Neural cell (in vitro differentiated cells): ENCODE measurements around the gene SNCA. TPM values are rescaled to one million over a fixed set of nuclear protein-coding genes. Genes with fewer than 3 reads are reported as not detected.

Experiments
- H2AFZ ChIP-seq: fragments of 200-600, 300-800 bp; sonication (generic), shearing (Covaris generic); 2 replicates; pipeline ENCODE4 v1.6.0; 2014; ENCODE audit warnings: low read depth, mild to moderate bottlenecking, antibody characterized with exemption, low read length, moderate library complexity
- H3F3A ChIP-seq: fragments of 200-600 bp; shearing (Covaris generic); 2 replicates; pipeline ENCODE4 v1.6.1; 2016; ENCODE audit warnings: mild to moderate bottlenecking, moderate library complexity, mixed read lengths, antibody characterized with exemption, low read length; ENCODE audit not compliant: insufficient read depth, poor library complexity, severe bottlenecking
- H3K27ac ChIP-seq: fragments of 200-600, 300-800 bp; sonication (generic), shearing (Covaris generic); 2 replicates; pipeline ENCODE4 v1.5.1; 2014; ENCODE audit warnings: mild to moderate bottlenecking, low read length, moderate library complexity
- H3K27me3 ChIP-seq: fragments of 300-800, 200-600 bp; sonication (generic), shearing (Covaris generic); 2 replicates; pipeline ENCODE4 v1.6.0; 2014; ENCODE audit warnings: mild to moderate bottlenecking, low read depth, low read length, moderate library complexity; ENCODE audit not compliant: insufficient read depth
- H3K36me3 ChIP-seq: fragments of 300-800, 200-600 bp; sonication (generic), shearing (Covaris generic); 2 replicates; pipeline ENCODE4 v1.5.1; 2014; ENCODE audit warnings: mild to moderate bottlenecking, antibody characterized with exemption, low read length, moderate library complexity; ENCODE audit not compliant: insufficient read depth
- H3K4me2 ChIP-seq: fragments of 300-800, 200-600 bp; sonication (generic), shearing (Covaris generic); 2 replicates; pipeline ENCODE4 v1.6.0; 2014; ENCODE audit warnings: mild to moderate bottlenecking, low read length
- H3K4me3 ChIP-seq: fragments of 300-800, 200-600 bp; sonication (generic), shearing (Covaris generic); 2 replicates; pipeline ENCODE4 v1.5.1; 2014; ENCODE audit warnings: mild to moderate bottlenecking, low read length, moderate library complexity
- H3K79me2 ChIP-seq: fragments of 200-600 bp; shearing (Covaris generic); replicated peaks from 2 replicates; pipeline ENCODE4 v1.6.0; 2014; ENCODE audit warnings: mild to moderate bottlenecking, low read length, moderate library complexity; ENCODE audit not compliant: insufficient read depth
- H3K9ac ChIP-seq: fragments of 300-800, 200-600 bp; sonication (generic), shearing (Covaris generic); 2 replicates; pipeline ENCODE4 v1.6.1; 2016; ENCODE audit warnings: mild to moderate bottlenecking, low read length, mixed read lengths
- H3K9me2 ChIP-seq: fragments of 200-600 bp; shearing (Covaris generic); 2 replicates; pipeline ENCODE4 v1.6.1; 2016; ENCODE audit warnings: mild to moderate bottlenecking, low read length, mixed read lengths; ENCODE audit not compliant: insufficient read depth
- H3K9me3 ChIP-seq: fragments of 200-600, 300-800 bp; sonication (generic), shearing (Covaris generic); 2 replicates; pipeline ENCODE4 v1.6.1; 2016; ENCODE audit warnings: mild to moderate bottlenecking, mixed run types, low read length, moderate library complexity, mixed read lengths
- H4K20me1 ChIP-seq: fragments of 200-600 bp; shearing (Covaris generic); 2 replicates; pipeline ENCODE4 v1.6.1; 2016; ENCODE audit warnings: mild to moderate bottlenecking, mixed run types; ENCODE audit not compliant: insufficient read depth
- EP300 ChIP-seq: fragments of 450-650 bp; conservative IDR thresholded peaks from 2 replicates; pipeline ENCODE4 v1.6.1; 2014; ENCODE audit warnings: antibody characterized with exemption, mild to moderate bottlenecking, moderate library complexity; ENCODE audit not compliant: poor library complexity, severe bottlenecking
- EZH2 ChIP-seq: fragments of 200-600, 300-800 bp; shearing (Covaris generic), sonication (generic); IDR thresholded peaks from 2 replicates; pipeline ENCODE4 v1.6.1; 2014; ENCODE audit warnings: antibody characterized with exemption, low read length, borderline replicate concordance, mild to moderate bottlenecking; ENCODE audit not compliant: insufficient read depth, poor library complexity, severe bottlenecking
- MXI1 ChIP-seq: fragments of 450-650 bp; conservative IDR thresholded peaks from 2 replicates; pipeline ENCODE4 v1.6.1; 2014; ENCODE audit warnings: antibody characterized with exemption, mild to moderate bottlenecking; ENCODE audit not compliant: poor library complexity, severe bottlenecking
- POLR2AphosphoS5 ChIP-seq: IDR thresholded peaks from 2 replicates; pipeline ENCODE4 v1.6.1; 2012
- RAD21 ChIP-seq: fragments of 450-650 bp; conservative IDR thresholded peaks from 2 replicates; pipeline ENCODE4 v1.6.1; 2014; ENCODE audit warnings: antibody characterized with exemption, mild to moderate bottlenecking, moderate library complexity
- SMC3 ChIP-seq: fragments of 450-650 bp; conservative IDR thresholded peaks from 2 replicates; pipeline ENCODE4 v1.6.1; 2014; ENCODE audit warnings: antibody characterized with exemption, mild to moderate bottlenecking, moderate library complexity; ENCODE audit not compliant: poor library complexity
- TAF1 ChIP-seq: IDR thresholded peaks from 2 replicates; pipeline ENCODE4 v1.6.1; 2012; ENCODE audit warnings: low read depth
- polyA plus RNA-seq: library from polyadenylated mRNA; depleted of rRNA; stranded (reverse); fragments of >200 nt; gene quantifications from 2 replicates; pipeline ENCODE4 v1.2.3, GENCODE V29; 2014
- TF ChIP-seq, protein P1 (sequence below): fragments of 450-650 bp; IDR thresholded peaks from 2 replicates; pipeline ENCODE4 v1.5.1; 2014; ENCODE audit warnings: antibody characterized with exemption, mild to moderate bottlenecking, moderate library complexity; ENCODE audit not compliant: poor library complexity, severe bottlenecking
- TF ChIP-seq, protein P2 (sequence below): IDR thresholded peaks from 2 replicates; pipeline ENCODE4 v1.6.1; 2012; ENCODE audit warnings: borderline replicate concordance

Gene SNCA
- polyA plus RNA-seq, 1 donor from 2014 or later: 66.1 TPM

DNA sequence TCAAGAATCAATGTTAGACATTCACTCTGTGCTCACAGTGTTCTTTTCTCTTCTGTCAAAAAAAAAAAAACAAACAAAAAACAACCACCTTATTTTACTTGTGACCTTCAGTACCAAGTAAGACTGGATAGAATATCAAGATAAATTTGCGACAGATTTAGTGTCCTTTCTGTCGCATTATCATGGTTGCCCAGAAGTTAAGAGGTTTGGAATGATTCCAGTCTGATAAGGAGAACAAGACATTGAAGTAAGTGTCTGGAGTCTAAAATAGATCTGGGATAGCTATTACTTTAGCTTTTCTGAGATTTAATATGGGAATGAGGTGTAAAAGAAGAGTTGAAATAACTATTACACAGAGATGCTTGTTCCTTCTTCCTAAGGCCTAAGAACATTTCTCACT lies 31.7 kb downstream of the SNCA start:
- H3K9me2 ChIP-seq: no peaks in the 10 kb centered on the region
- no peak overlapping the region for H3K4me3 ChIP-seq
- no peaks in the 10 kb centered on the region for H3K9me3 ChIP-seq
- H3K9ac ChIP-seq: no peak overlapping the region
- no peak overlapping the region for H3K27ac ChIP-seq
- H3K36me3 ChIP-seq: no peaks in the 10 kb centered on the region
- no peaks in the 10 kb centered on the region for H3K27me3 ChIP-seq
- no peaks in the 10 kb centered on the region for H3F3A ChIP-seq
- H2AFZ ChIP-seq: no peak overlapping the region
- no peak for TF ChIP-seq POLR2AphosphoS5
- TF ChIP-seq TAF1: no peak
- no peak for TF ChIP-seq MXI1
- no peak for TF ChIP-seq SMC3
- no peak for TF ChIP-seq RAD21
- no peak for TF ChIP-seq EZH2
- TF ChIP-seq EP300: no peak
- TF ChIP-seq, protein P1, sequence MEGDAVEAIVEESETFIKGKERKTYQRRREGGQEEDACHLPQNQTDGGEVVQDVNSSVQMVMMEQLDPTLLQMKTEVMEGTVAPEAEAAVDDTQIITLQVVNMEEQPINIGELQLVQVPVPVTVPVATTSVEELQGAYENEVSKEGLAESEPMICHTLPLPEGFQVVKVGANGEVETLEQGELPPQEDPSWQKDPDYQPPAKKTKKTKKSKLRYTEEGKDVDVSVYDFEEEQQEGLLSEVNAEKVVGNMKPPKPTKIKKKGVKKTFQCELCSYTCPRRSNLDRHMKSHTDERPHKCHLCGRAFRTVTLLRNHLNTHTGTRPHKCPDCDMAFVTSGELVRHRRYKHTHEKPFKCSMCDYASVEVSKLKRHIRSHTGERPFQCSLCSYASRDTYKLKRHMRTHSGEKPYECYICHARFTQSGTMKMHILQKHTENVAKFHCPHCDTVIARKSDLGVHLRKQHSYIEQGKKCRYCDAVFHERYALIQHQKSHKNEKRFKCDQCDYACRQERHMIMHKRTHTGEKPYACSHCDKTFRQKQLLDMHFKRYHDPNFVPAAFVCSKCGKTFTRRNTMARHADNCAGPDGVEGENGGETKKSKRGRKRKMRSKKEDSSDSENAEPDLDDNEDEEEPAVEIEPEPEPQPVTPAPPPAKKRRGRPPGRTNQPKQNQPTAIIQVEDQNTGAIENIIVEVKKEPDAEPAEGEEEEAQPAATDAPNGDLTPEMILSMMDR: no peak
- TF ChIP-seq, protein P2, sequence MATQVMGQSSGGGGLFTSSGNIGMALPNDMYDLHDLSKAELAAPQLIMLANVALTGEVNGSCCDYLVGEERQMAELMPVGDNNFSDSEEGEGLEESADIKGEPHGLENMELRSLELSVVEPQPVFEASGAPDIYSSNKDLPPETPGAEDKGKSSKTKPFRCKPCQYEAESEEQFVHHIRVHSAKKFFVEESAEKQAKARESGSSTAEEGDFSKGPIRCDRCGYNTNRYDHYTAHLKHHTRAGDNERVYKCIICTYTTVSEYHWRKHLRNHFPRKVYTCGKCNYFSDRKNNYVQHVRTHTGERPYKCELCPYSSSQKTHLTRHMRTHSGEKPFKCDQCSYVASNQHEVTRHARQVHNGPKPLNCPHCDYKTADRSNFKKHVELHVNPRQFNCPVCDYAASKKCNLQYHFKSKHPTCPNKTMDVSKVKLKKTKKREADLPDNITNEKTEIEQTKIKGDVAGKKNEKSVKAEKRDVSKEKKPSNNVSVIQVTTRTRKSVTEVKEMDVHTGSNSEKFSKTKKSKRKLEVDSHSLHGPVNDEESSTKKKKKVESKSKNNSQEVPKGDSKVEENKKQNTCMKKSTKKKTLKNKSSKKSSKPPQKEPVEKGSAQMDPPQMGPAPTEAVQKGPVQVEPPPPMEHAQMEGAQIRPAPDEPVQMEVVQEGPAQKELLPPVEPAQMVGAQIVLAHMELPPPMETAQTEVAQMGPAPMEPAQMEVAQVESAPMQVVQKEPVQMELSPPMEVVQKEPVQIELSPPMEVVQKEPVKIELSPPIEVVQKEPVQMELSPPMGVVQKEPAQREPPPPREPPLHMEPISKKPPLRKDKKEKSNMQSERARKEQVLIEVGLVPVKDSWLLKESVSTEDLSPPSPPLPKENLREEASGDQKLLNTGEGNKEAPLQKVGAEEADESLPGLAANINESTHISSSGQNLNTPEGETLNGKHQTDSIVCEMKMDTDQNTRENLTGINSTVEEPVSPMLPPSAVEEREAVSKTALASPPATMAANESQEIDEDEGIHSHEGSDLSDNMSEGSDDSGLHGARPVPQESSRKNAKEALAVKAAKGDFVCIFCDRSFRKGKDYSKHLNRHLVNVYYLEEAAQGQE: no peak
- no peaks in the 10 kb centered on the region for H3K79me2 ChIP-seq
- no peaks in the 10 kb centered on the region for H4K20me1 ChIP-seq
- H3K4me2 ChIP-seq: no peak overlapping the region

DNA sequence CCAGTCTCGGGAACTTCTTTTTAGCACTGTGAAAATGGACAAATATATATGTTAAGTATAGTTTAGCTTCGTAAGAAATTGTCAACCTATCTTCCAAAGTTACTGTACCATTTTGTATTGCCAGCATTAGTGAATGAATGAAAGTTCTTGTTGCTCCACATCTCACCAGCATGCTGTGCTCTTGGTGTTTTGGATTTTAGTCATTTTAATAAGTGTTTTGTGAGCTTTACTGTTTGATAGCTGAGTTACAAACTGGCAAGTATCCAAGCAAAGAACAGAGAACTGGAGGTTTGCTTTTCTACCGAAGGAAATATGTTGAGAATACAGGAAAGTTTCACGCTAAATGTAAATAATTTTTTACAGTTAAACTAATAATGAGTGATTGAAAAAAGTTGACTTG lies 33.0 kb downstream of the SNCA start:
- H3K9me3 ChIP-seq: no peaks in the 10 kb centered on the region
- no peaks in the 10 kb centered on the region for H3K79me2 ChIP-seq
- no peaks in the 10 kb centered on the region for H3F3A ChIP-seq
- H3K27me3 ChIP-seq: no peaks in the 10 kb centered on the region
- H3K9ac ChIP-seq: no peak overlapping the region
- TF ChIP-seq SMC3 (no peak), EP300 (no peak), MXI1 (no peak), RAD21 (no peak), TAF1 (no peak), POLR2AphosphoS5 (no peak), EZH2 (no peak)
- TF ChIP-seq, protein P2: no peak
- TF ChIP-seq, protein P1: no peak
- no peak overlapping the region for H3K27ac ChIP-seq
- H2AFZ ChIP-seq: no peak overlapping the region
- H3K36me3 ChIP-seq: no peaks in the 10 kb centered on the region
- H3K4me2 ChIP-seq: no peak overlapping the region
- H4K20me1 ChIP-seq: no peaks in the 10 kb centered on the region
- no peaks in the 10 kb centered on the region for H3K9me2 ChIP-seq
- no peak overlapping the region for H3K4me3 ChIP-seq
